K562 (cell line): ENCODE results near the gene GBF1. TPM values are rescaled to one million over a fixed set of nuclear protein-coding genes. Genes with fewer than 3 reads are reported as not detected.

Experiments
- BRCA1 ChIP-seq, 2 experiments: fragments of 450-650 bp in 1 of 2; sonication (generic) in 1 of 2; formaldehyde crosslinking in 1 of 2; IDR thresholded peaks; 2 replicates each; pipeline versions ENCODE4 v1.5.0 to v1.6.1; 2017 to 2020; ENCODE audit warnings: mild to moderate bottlenecking in 1 of 2, missing genetic modification reagents in 1 of 2
- KAT8 ChIP-seq: fragments of 450-650 bp; IDR thresholded peaks from 2 replicates; pipeline ENCODE4 v1.6.1; 2016; ENCODE audit warnings: low read depth, mild to moderate bottlenecking
- RFX1 ChIP-seq: fragments of 450-650 bp; IDR thresholded peaks from 2 replicates; pipeline ENCODE4 v1.6.1; 2016; ENCODE audit warnings: mild to moderate bottlenecking, moderate library complexity
- TFE3 ChIP-seq: fragments of 450-650 bp; formaldehyde crosslinking; IDR thresholded peaks from 2 replicates; pipeline ENCODE4 v1.4.0; 2020; ENCODE audit warnings: mild to moderate bottlenecking, mixed read lengths
- ZNF146 ChIP-seq: IDR thresholded peaks from one replicate; pipeline ENCODE4 v1.6.1; 2018; ENCODE audit warnings: missing compliant biosample characterization; ENCODE audit not compliant: unreplicated experiment
- ZNF407 ChIP-seq: fragments of 450-650 bp; IDR thresholded peaks from 2 replicates; pipeline ENCODE4 v1.6.1; 2016; ENCODE audit warnings: low read depth
- polyA plus RNA-seq, 8 experiments: library from polyadenylated mRNA; depleted of rRNA in 4 of 8; stranded (reverse) in 5 of 8; unstranded in 3 of 8; fragments of >200 nt; fragmentation: Nextera tagmentation in 2 of 8; fragmentation: Illumina TruSeq in 1 of 8; extraction: Ambion mirVana in 2 of 8; extraction: Trizol in 1 of 8; gene quantifications; 2 replicates each; pipeline versions ENCODE4 v1.2.1 to v1.2.3, GENCODE V29; 2011 to 2014; ENCODE audit warnings: inconsistent platforms in 1 of 8, missing spikeins in 1 of 8
- total RNA-seq, 7 experiments: library from RNA; depleted of rRNA in 6 of 7; stranded (reverse); fragments of >200 nt in 6 of 7; fragmentation: Illumina TruSeq in 2 of 7; extraction: Trizol in 2 of 7; gene quantifications; 2 replicates each; pipeline versions ENCODE4 v1.2.1 to v1.2.3, GENCODE V29; 2011 to 2021; ENCODE audit warnings: low replicate concordance in 1 of 7
- TF ChIP-seq, protein P1 (sequence below), 2 experiments: fragments of 450-650 bp; conservative IDR thresholded peaks; 2 replicates each; pipeline ENCODE4 v1.6.1; 2017; ENCODE audit warnings: mild to moderate bottlenecking in 2 of 2, moderate library complexity in 2 of 2

GBF1 gene
- total and polyA plus RNA-seq, 9 of the 15 experiments (the other 6 are each of a cell fraction or from before 2014, with no cell fraction given): 0.69 to 28.0 (median 10.3) TPM

- TF ChIP-seq ZNF407: no peak
- no peak for TF ChIP-seq RFX1
- no peak for TF ChIP-seq KAT8
- no peak for TF ChIP-seq TFE3 (CRISPR knock-in tag)
- TF ChIP-seq ZNF146 (CRISPR knock-in tag): no peak
- TF ChIP-seq, protein P1, sequence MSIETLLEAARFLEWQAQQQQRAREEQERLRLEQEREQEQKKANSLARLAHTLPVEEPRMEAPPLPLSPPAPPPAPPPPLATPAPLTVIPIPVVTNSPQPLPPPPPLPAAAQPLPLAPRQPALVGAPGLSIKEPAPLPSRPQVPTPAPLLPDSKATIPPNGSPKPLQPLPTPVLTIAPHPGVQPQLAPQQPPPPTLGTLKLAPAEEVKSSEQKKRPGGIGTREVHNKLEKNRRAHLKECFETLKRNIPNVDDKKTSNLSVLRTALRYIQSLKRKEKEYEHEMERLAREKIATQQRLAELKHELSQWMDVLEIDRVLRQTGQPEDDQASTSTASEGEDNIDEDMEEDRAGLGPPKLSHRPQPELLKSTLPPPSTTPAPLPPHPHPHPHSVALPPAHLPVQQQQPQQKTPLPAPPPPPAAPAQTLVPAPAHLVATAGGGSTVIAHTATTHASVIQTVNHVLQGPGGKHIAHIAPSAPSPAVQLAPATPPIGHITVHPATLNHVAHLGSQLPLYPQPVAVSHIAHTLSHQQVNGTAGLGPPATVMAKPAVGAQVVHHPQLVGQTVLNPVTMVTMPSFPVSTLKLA (conservative IDR thresholded peaks at IDR 0.05): no peak
- no peak for TF ChIP-seq BRCA1 (IDR thresholded peaks at IDR 0.05)
- TF ChIP-seq BRCA1 (CRISPR knock-in tag; IDR thresholded peaks at IDR 0.05): no peak
These were observed 138.7 kb downstream of the GBF1 start (continued) for GRCh38 chr10:102384053-102384452.
